Liver (tissue), 9 donors: ENCODE measurements around the gene SEMA3E. TPM values are rescaled to one million over a fixed set of nuclear protein-coding genes. Genes with fewer than 3 reads are reported as not detected.

Experiments used
- DNase-seq: peaks from one replicate; pipeline ENCODE4 v3.0.0-alpha.2; 2017; ENCODE audit warnings: low spot score
- H3K27ac ChIP-seq, 2 donors: one replicate each; pipeline ENCODE4 v1.7.0; 2013; ENCODE audit warnings: inconsistent platforms in 2 of 2, low read length in 2 of 2, control low read depth in 1 of 2, low read depth in 1 of 2, mild to moderate bottlenecking in 1 of 2
- H3K27me3 ChIP-seq, 4 donors: one replicate each; pipeline versions ENCODE4 v1.6.1 to v1.7.0; 2013; ENCODE audit warnings: low read length in 3 of 4, inconsistent platforms in 1 of 4, mild to moderate bottlenecking in 1 of 4, moderate library complexity in 1 of 4; ENCODE audit not compliant: control insufficient read depth in 4 of 4, insufficient read depth in 4 of 4
- H3K36me3 ChIP-seq, 4 donors: one replicate each; pipeline versions ENCODE4 v1.6.1 to v1.7.0; 2013; ENCODE audit warnings: low read length in 3 of 4, mild to moderate bottlenecking in 3 of 4, low read depth in 1 of 4, moderate library complexity in 1 of 4; ENCODE audit not compliant: control insufficient read depth in 4 of 4, insufficient read depth in 3 of 4
- H3K4me1 ChIP-seq, 4 donors: one replicate each; pipeline versions ENCODE4 v1.6.1 to v1.7.0; 2013; ENCODE audit warnings: low read length in 3 of 4, mild to moderate bottlenecking in 3 of 4, moderate library complexity in 1 of 4; ENCODE audit not compliant: control insufficient read depth in 4 of 4, insufficient read depth in 4 of 4
- H3K4me3 ChIP-seq, 3 donors: one replicate each; pipeline versions ENCODE4 v1.6.1 to v1.7.0; 2013; ENCODE audit warnings: low read length in 3 of 3, control low read depth in 1 of 3, low read depth in 1 of 3, mild to moderate bottlenecking in 1 of 3
- H3K9ac ChIP-seq, 2 donors: one replicate each; pipeline ENCODE4 v1.7.0; 2013; ENCODE audit warnings: low read length in 2 of 2, mild to moderate bottlenecking in 2 of 2, moderate library complexity in 2 of 2, control low read depth in 1 of 2, low read depth in 1 of 2
- H3K9me3 ChIP-seq, 4 donors: one replicate each; pipeline versions ENCODE4 v1.6.1 to v1.7.0; 2013; ENCODE audit warnings: low read length in 3 of 4; ENCODE audit not compliant: control insufficient read depth in 4 of 4
- CTCF ChIP-seq: fragments of 150-350 bp; IDR thresholded peaks from 2 replicates; pipeline ENCODE4 v1.5.1; 2017; ENCODE audit warnings: improper control_type of control experiment, low read depth, low read length; ENCODE audit not compliant: missing input control
- EGR1 ChIP-seq, 2 donors: IDR thresholded peaks; 2 replicates each; pipeline ENCODE4 v1.6.1; 2016 to 2018; ENCODE audit warnings: antibody characterized with exemption in 2 of 2, low read depth in 2 of 2
- FOXA1 ChIP-seq: IDR thresholded peaks from 2 replicates; pipeline ENCODE4 v1.6.1; 2016; ENCODE audit warnings: antibody characterized with exemption
- GABPA ChIP-seq, 2 donors: IDR thresholded peaks in 1 of 2; conservative IDR thresholded peaks in 1 of 2; 2 replicates each; pipeline ENCODE4 v1.6.1; 2016; ENCODE audit warnings: antibody characterized with exemption in 2 of 2, mild to moderate bottlenecking in 1 of 2, moderate library complexity in 1 of 2
- HNF4G ChIP-seq: IDR thresholded peaks from 2 replicates; pipeline ENCODE4 v1.6.1; 2016; ENCODE audit warnings: antibody characterized with exemption
- JUND ChIP-seq, 2 donors: IDR thresholded peaks; 2 replicates each; pipeline ENCODE4 v1.6.1; 2016; ENCODE audit warnings: antibody characterized with exemption in 2 of 2
- MAX ChIP-seq: IDR thresholded peaks from 2 replicates; pipeline ENCODE4 v1.6.1; 2016; ENCODE audit warnings: antibody characterized with exemption
- NR2F2 ChIP-seq: IDR thresholded peaks from 2 replicates; pipeline ENCODE4 v1.6.1; 2016; ENCODE audit warnings: antibody characterized with exemption
- RAD21 ChIP-seq, 2 donors: IDR thresholded peaks; 2 replicates each; pipeline ENCODE4 v1.6.1; 2016; ENCODE audit warnings: antibody characterized with exemption in 2 of 2, mild to moderate bottlenecking in 2 of 2
- RXRA ChIP-seq, 2 donors: IDR thresholded peaks; 2 replicates each; pipeline ENCODE4 v1.6.1; 2017 to 2018; ENCODE audit warnings: antibody characterized with exemption in 2 of 2, mild to moderate bottlenecking in 1 of 2
- SP1 ChIP-seq: IDR thresholded peaks from 2 replicates; pipeline ENCODE4 v1.6.1; 2018; ENCODE audit warnings: antibody characterized with exemption, mild to moderate bottlenecking
- TAF1 ChIP-seq: conservative IDR thresholded peaks from 2 replicates; pipeline ENCODE4 v1.6.1; 2016; ENCODE audit warnings: antibody characterized with exemption, mild to moderate bottlenecking
- YY1 ChIP-seq: IDR thresholded peaks from 2 replicates; pipeline ENCODE4 v1.6.1; 2016; ENCODE audit warnings: antibody characterized with exemption, mild to moderate bottlenecking
- ZBTB33 ChIP-seq: IDR thresholded peaks from 2 replicates; pipeline ENCODE4 v1.6.1; 2016; ENCODE audit warnings: antibody characterized with exemption
- WGBS: extraction: QIAGEN DNeasy Blood & Tissue Kit; methylation state at CpG from one replicate; pipeline ENCODE4 v1.1.7; 2013; 5-methylcytosine and 5-hydroxymethylcytosine counted together
- polyA plus RNA-seq, 2 donors: library from polyadenylated mRNA; stranded (reverse) in 1 of 2; unstranded in 1 of 2; fragments of 200-250 nt in 1 of 2; fragments of >200 nt in 1 of 2; fragmentation: Nextera tagmentation in 1 of 2; extraction: Ambion mirVana in 1 of 2; gene quantifications; one replicate each; pipeline versions ENCODE4 v1.2.1 to v1.2.3, GENCODE V29; 2013 to 2015
- total RNA-seq, 2 donors: library from RNA; depleted of rRNA; stranded (reverse); fragments of >200 nt; gene quantifications; one replicate each; pipeline ENCODE4 v1.2.3, GENCODE V29; 2014
- TF ChIP-seq, protein P1 (sequence below): IDR thresholded peaks from 2 replicates; pipeline ENCODE4 v1.6.1; 2016; ENCODE audit warnings: antibody characterized with exemption
- donor health status: healthy.
- donor health status: healthy.
- donor health status: healthy.
- donor health status: healthy.
- donor health status: healthy.

Gene SEMA3E
- total and polyA plus RNA-seq, 4 donors = 0.20 to 1.2 (median 0.59) TPM; not detected in 1

GRCh38 chr7:83643739-83644138 is 5.2 kb downstream of the SEMA3E start:
- peaks cover 0 to 10% (median under 1%) of the 10 kb centered on the region in 4 donors for H3K27me3 ChIP-seq
- no peak for DNase-seq
- H3K4me3 ChIP-seq = no peak overlapping the region
- no peaks in the 10 kb centered on the region for H3K4me1 ChIP-seq
- no peaks in the 10 kb centered on the region for H3K9me3 ChIP-seq
- H3K9ac ChIP-seq = no peak overlapping the region
- no peaks in the 10 kb centered on the region for H3K36me3 ChIP-seq
- H3K27ac ChIP-seq = no peak overlapping the region
- TF ChIP-seq RAD21 (IDR thresholded peaks at IDR 0.05) (no peak), MAX (no peak), EGR1 (IDR thresholded peaks at IDR 0.05; ENCODE audit: low read depth in 2 of 2) (no peak), ZBTB33 (no peak), SP1 (no peak), YY1 (no peak), TAF1 (no peak), RXRA (IDR thresholded peaks at IDR 0.05) (no peak), HNF4G (no peak), GABPA (IDR thresholded peaks at IDR 0.05 in 1 of 2, conservative IDR thresholded peaks at IDR 0.05 in 1 of 2) (no peak), FOXA1 (no peak)
- TF ChIP-seq, protein P1, sequence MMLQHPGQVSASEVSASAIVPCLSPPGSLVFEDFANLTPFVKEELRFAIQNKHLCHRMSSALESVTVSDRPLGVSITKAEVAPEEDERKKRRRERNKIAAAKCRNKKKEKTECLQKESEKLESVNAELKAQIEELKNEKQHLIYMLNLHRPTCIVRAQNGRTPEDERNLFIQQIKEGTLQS = no peak

DNA sequence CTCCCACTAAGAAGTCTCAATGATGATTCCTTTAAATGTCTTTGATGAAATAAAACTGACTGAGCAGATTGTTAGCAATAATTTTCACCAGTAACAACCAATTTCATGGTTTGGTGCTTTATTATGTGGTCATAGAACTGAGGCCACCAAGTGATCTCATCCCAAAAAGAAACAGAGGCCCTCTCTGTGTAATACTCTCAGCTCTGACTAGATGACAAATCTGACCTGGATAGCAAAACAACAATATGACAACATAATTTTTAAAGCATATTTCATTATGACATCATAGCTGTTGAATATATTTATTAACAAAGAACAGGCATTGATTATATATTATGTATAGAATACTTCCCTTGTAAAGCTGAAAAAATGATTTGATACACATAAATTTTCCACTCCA is 5.9 kb downstream of the SEMA3E start:
- Histone ChIP-seq H3K27me3 (peaks cover 0 to 4% (median 0%) of the 10 kb centered on the region in 4 donors), H3K4me3 (no peak overlapping the region), H3K4me1 (no peaks in the 10 kb centered on the region), H3K27ac (no peak overlapping the region), H3K9me3 (no peaks in the 10 kb centered on the region), H3K9ac (no peak overlapping the region), H3K36me3 (no peaks in the 10 kb centered on the region)
- no peak for TF ChIP-seq SP1
- TF ChIP-seq HNF4G = no peak
- no peak for TF ChIP-seq YY1
- TF ChIP-seq ZBTB33 = no peak
- no peak for TF ChIP-seq RAD21 (IDR thresholded peaks at IDR 0.05)
- DNase-seq = no peak

DNA sequence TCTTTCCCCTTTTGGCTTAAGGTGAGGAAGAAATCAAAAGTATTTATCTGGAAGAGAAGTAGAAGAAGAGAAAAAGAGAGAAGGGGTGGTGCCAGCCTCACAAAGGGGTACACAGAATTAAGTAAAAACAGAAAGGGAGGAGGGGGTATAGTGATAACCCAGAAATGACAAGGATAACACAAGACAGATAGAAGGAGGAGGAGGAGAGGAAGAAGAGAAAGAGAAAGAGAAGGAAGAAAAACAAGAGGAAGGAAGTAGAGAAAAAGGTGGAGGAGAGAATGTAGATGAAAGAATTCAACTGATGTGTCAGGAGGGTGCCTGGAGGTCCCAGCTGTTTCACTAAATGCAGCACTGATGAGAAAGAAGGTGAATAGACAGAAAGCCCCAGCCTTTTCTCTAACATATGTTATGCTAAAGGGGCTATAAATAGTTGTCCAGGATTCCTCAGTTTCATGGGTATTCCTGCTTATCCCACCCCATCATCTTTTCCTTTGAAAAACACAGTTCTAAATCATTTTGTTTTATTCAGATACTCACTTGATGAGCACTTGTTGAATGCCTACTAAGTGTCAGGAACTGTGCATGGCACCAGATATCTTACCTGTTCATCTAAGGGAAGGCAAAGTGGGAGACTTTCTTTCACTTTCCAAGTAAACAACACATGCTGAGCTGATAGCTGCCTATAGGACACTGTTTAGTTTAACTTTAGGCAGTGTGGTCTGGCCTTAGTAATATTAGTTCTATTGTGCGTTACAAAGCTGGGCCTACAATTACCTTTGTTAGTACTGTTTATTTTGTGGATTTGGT is 8.0 kb downstream of the SEMA3E start:
- H3K36me3 ChIP-seq = no peaks in the 10 kb centered on the region
- no peak for DNase-seq
- no peaks in the 10 kb centered on the region for H3K27me3 ChIP-seq
- no peak overlapping the region for H3K27ac ChIP-seq
- no peaks in the 10 kb centered on the region for H3K9me3 ChIP-seq
- H3K4me1 ChIP-seq = no peaks in the 10 kb centered on the region
- no peak overlapping the region for H3K9ac ChIP-seq
- H3K4me3 ChIP-seq = no peak overlapping the region
- 53% methylated on average over 1 of the region's 1 CpG for WGBS
- TF ChIP-seq MAX = no peak
- no peak for TF ChIP-seq GABPA (IDR thresholded peaks at IDR 0.05 in 1 of 2, conservative IDR thresholded peaks at IDR 0.05 in 1 of 2)
- TF ChIP-seq NR2F2 = no peak
- TF ChIP-seq HNF4G = no peak
- no peak for TF ChIP-seq FOXA1
- TF ChIP-seq, protein P1 = no peak
- TF ChIP-seq RXRA (IDR thresholded peaks at IDR 0.05) = no peak
- TF ChIP-seq TAF1 = no peak
- TF ChIP-seq JUND (IDR thresholded peaks at IDR 0.05) = no peak
- TF ChIP-seq YY1 = no peak
- no peak for TF ChIP-seq CTCF
- TF ChIP-seq ZBTB33 = no peak
